ENCODE data around the gene RUSF1. TPM values are rescaled to one million over a fixed set of nuclear protein-coding genes. Genes with fewer than 3 reads are reported as not detected.

RUSF1 gene
- total and polyA plus RNA-seq, 10 of the 15 experiments (the other 5 are each of a cell fraction or from before 2014, with no cell fraction given), result 0.20 to 46.3 (median 29.7) TPM

- 0 out of 2 replicates have a peak, but pooled peaks have one; percentile 48 for TF ChIP-seq TAF1 (IDR thresholded peaks at IDR 0.05; ENCODE audit: borderline replicate concordance, low read depth, low read length)
- no peak for TF ChIP-seq BRCA1 (IDR thresholded peaks at IDR 0.05; ENCODE audit: low read depth, low read length)
- peak; percentile 43; the same call in 1 of the 2 replicates for TF ChIP-seq NKRF (conservative IDR thresholded peaks at IDR 0.05)
- no peak for TF ChIP-seq SMAD5 (IDR thresholded peaks at IDR 0.05; ENCODE audit: low read depth)
- no peak for TF ChIP-seq NFXL1 (IDR thresholded peaks at IDR 0.05; ENCODE audit: borderline replicate concordance)
- no peak for TF ChIP-seq RB1 (IDR thresholded peaks at IDR 0.05; ENCODE audit: borderline replicate concordance)
- TF ChIP-seq ZNF687 (IDR thresholded peaks at IDR 0.05), result no peak
- no peak for TF ChIP-seq CHD1 (IDR thresholded peaks at IDR 0.05; ENCODE audit: low read depth, low read length)
- TF ChIP-seq RAD21 (IDR thresholded peaks at IDR 0.05; ENCODE audit: insufficient read depth, low read depth, low read length), result no peak
- no peak for TF ChIP-seq HSF1 (IDR thresholded peaks at IDR 0.05; ENCODE audit: low read depth, low read length)
- 0 out of 2 replicates have a peak, but pooled peaks have one; percentile 17 for TF ChIP-seq DPF2 (IDR thresholded peaks at IDR 0.05)
- no peak for TF ChIP-seq PKNOX1 (IDR thresholded peaks at IDR 0.05)
- TF ChIP-seq E2F8 (IDR thresholded peaks at IDR 0.05; ENCODE audit: low read depth, partially characterized antibody), result no peak
- no peak for TF ChIP-seq USF2 (IDR thresholded peaks at IDR 0.05; ENCODE audit: borderline replicate concordance, low read depth, low read length)
- TF ChIP-seq ASH2L (IDR thresholded peaks at IDR 0.05; ENCODE audit: borderline replicate concordance, low read depth), result no peak
- TF ChIP-seq RAD51 (IDR thresholded peaks at IDR 0.05), result no peak
These were observed 49.9 kb downstream of the RUSF1 start (continued) for GRCh38 chr16:31458073-31458843.

All from GM12878 (cell line).